ENCODE data around the gene MAPT.

MAPT gene

GRCh38 chr17:46035112-46035818 is 140.9 kb downstream of the MAPT start:
- no peak for DNase-seq

- no peak for DNase-seq
These were observed 142.1 kb downstream of the MAPT start for GRCh38 chr17:46036491-46036890.

GRCh38 chr17:46037722-46038255 is 143.4 kb downstream of the MAPT start:
- no peak for DNase-seq

- DNase-seq = no peak
These were observed 144.1 kb downstream of the MAPT start for GRCh38 chr17:46038414-46038813.

- DNase-seq = no peak
These were observed 144.6 kb downstream of the MAPT start for GRCh38 chr17:46038937-46039336.

- no peak for DNase-seq
These were observed 145.3 kb downstream of the MAPT start for GRCh38 chr17:46039592-46040186.

- no peak for DNase-seq
These were observed 147.9 kb downstream of the MAPT start for GRCh38 chr17:46042246-46042645.

- no peak for DNase-seq
These were observed 148.6 kb downstream of the MAPT start for GRCh38 chr17:46042925-46043324.

- DNase-seq = no peak
These were observed 149.3 kb downstream of the MAPT start for GRCh38 chr17:46043606-46044005.

- peak; percentile 89 to 92 for DNase-seq
These were observed 150.1 kb downstream of the MAPT start for GRCh38 chr17:46044286-46044928.

GRCh38 chr17:46044989-46045388 is 150.6 kb downstream of the MAPT start:
- DNase-seq = no peak

GRCh38 chr17:46045639-46046038 is 151.3 kb downstream of the MAPT start:
- no peak for DNase-seq

- no peak for DNase-seq
These were observed 152.6 kb downstream of the MAPT start for GRCh38 chr17:46046957-46047356.

- DNase-seq = no peak
These were observed 153.0 kb downstream of the MAPT start for GRCh38 chr17:46047398-46047797.

- DNase-seq = no peak
These were observed 153.5 kb downstream of the MAPT start for GRCh38 chr17:46047856-46048255.

- no peak for DNase-seq
These were observed 155.3 kb downstream of the MAPT start for GRCh38 chr17:46049656-46050055.

GRCh38 chr17:46053911-46054534 is 159.7 kb downstream of the MAPT start:
- no peak for DNase-seq

GRCh38 chr17:46056800-46057304 is 162.5 kb downstream of the MAPT start:
- DNase-seq = no peak

- no peak for DNase-seq
These were observed 163.0 kb downstream of the MAPT start for GRCh38 chr17:46057366-46057765.

- DNase-seq = no peak
These were observed 165.1 kb downstream of the MAPT start for GRCh38 chr17:46059486-46059885.

GRCh38 chr17:46060461-46060860 is 166.1 kb downstream of the MAPT start:
- no peak for DNase-seq

- peak; percentile 32 to 36 for DNase-seq
These were observed 167.1 kb downstream of the MAPT start for GRCh38 chr17:46061435-46061834.

- no peak for DNase-seq
These were observed 168.9 kb downstream of the MAPT start for GRCh38 chr17:46063241-46063640.
